Lower leg skin (tissue), 4 donors: ENCODE measurements around the gene DNAJC12. TPM values are rescaled to one million over a fixed set of nuclear protein-coding genes. Genes with fewer than 3 reads are reported as not detected.
"Not testable (repeated sequence)": the region's sequence is repeated elsewhere in the genome, so short reads cannot be mapped to it uniquely, and the experiment has no call there.

ENCODE experiments used
- DNase-seq, 2 donors: peaks; one replicate each; pipeline ENCODE4 v3.0.0-alpha.2; 2019; ENCODE audit warnings: low spot score in 2 of 2
- H3K4me3 ChIP-seq: fragments of 200-600 bp; sonication (generic); 2 replicates; pipeline ENCODE4 v1.5.1; 2017; ENCODE audit warnings: mild to moderate bottlenecking, low read depth; ENCODE audit not compliant: poor library complexity, severe bottlenecking
- POLR2A ChIP-seq, 2 donors: fragments of 450-650 bp; IDR thresholded peaks; one replicate each; pipeline ENCODE4 v1.6.1; 2016 to 2017; ENCODE audit warnings: antibody characterized with exemption in 2 of 2, mild to moderate bottlenecking in 1 of 2, moderate library complexity in 1 of 2
- WGBS, 2 donors: methylation state at CpG; one replicate each; pipeline ENCODE4 v1.1.5; 2018; 5-methylcytosine and 5-hydroxymethylcytosine counted together
- intact Hi-C: fragments of 100-400 bp; cut with DNase I; formaldehyde crosslinking; loops from one replicate; pipeline ENCODE4 v1.15.0; 2023; ENCODE audit warnings: low total_unique reads
- total RNA-seq, 4 donors: library from RNA; depleted of rRNA; stranded (reverse); fragments of >200 nt; gene quantifications; one replicate each; pipeline ENCODE4 v1.1.0, GENCODE V29; 2016
- TF ChIP-seq, protein P1 (sequence below), 3 donors: fragments of 450-650 bp; IDR thresholded peaks; one replicate each; pipeline ENCODE4 v1.5.1; 2016; ENCODE audit warnings: antibody characterized with exemption in 3 of 3, mild to moderate bottlenecking in 3 of 3, moderate library complexity in 2 of 3

Gene DNAJC12
- total RNA-seq, 4 donors from 2014 or later: 0.49 TPM; not detected in 3

DNA sequence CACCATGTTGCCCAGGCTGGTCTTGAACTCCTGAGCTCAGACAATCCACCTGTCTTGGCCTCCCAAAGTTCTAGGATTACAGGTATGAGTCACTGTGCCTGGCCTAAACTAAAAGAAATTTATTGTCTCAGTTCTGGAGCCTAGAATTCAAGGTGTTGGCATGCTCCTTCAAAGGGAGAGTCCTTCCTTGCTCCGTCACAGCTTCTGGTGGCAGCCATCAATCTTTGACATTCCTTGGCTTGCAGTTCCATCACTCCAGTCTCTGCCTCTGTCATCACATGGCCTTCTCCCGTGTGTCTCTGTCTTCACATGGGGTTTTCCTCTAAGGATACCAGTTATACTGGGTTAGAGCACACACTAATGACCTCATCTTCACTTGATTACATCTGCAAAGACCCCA, 55.5 kb downstream of the DNAJC12 start:
- no peak overlapping the region for H3K4me3 ChIP-seq
- no peak for DNase-seq
- 32 to 40% methylated on average over 2 of the region's 2 CpGs for WGBS, 2 donors
- intact Hi-C loops: loop anchor here (5.0 kb wide), 1 partner anchor 85 kb away; the partner anchor contains the start of gene CTNNA3
- TF ChIP-seq, protein P1, sequence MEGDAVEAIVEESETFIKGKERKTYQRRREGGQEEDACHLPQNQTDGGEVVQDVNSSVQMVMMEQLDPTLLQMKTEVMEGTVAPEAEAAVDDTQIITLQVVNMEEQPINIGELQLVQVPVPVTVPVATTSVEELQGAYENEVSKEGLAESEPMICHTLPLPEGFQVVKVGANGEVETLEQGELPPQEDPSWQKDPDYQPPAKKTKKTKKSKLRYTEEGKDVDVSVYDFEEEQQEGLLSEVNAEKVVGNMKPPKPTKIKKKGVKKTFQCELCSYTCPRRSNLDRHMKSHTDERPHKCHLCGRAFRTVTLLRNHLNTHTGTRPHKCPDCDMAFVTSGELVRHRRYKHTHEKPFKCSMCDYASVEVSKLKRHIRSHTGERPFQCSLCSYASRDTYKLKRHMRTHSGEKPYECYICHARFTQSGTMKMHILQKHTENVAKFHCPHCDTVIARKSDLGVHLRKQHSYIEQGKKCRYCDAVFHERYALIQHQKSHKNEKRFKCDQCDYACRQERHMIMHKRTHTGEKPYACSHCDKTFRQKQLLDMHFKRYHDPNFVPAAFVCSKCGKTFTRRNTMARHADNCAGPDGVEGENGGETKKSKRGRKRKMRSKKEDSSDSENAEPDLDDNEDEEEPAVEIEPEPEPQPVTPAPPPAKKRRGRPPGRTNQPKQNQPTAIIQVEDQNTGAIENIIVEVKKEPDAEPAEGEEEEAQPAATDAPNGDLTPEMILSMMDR (IDR thresholded peaks at IDR 0.05): no peak
- TF ChIP-seq POLR2A (IDR thresholded peaks at IDR 0.05): no peak

GRCh38 chr10:67780759-67781538, 57.0 kb downstream of the DNAJC12 start:
- H3K4me3 ChIP-seq: no peak overlapping the region
- no peak for DNase-seq
- no peak for TF ChIP-seq POLR2A (IDR thresholded peaks at IDR 0.05)
- TF ChIP-seq, protein P1 (IDR thresholded peaks at IDR 0.05): no peak
- intact Hi-C loops: loop anchor here (5.0 kb wide), 1 partner anchor 84 kb away; the partner anchor contains the start of gene CTNNA3
- 41 to 60% methylated on average over 4 of the region's 4 CpGs for WGBS, 2 donors

DNA sequence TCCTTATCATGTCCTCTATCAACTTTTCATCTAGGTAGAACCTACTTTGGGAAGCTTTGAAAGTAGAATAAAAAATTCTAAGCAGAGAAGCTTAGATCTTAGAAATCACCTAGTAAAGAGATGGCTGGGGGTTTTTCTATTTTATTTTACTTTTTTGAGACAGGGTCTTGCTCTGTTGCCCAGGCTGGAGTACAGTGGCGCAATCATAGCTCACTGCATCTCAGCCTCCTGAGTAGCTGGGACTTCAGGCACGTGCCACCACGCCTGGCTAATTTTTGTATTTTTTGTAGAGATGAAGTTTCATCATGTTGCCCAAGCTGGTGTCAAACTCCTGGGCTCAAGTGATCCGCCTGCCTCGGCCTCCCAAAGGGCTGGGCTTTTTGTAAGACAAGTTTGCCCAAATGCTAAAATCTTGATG, 57.8 kb downstream of the DNAJC12 start:
- WGBS, 2 donors: 34 to 45% methylated on average over 5 of the region's 5 CpGs

GRCh38 chr10:67779465-67780203, 58.4 kb downstream of the DNAJC12 start:
- no peak overlapping the region for H3K4me3 ChIP-seq
- WGBS, 2 donors: 1 to 2% methylated on average over 4 of the region's 4 CpGs
- TF ChIP-seq POLR2A (IDR thresholded peaks at IDR 0.05): no peak
- TF ChIP-seq, protein P1 (IDR thresholded peaks at IDR 0.05): peak in 1 of 3 donors; percentile 27
- DNase-seq: peak in 1 of 2 donors; percentile 67
- intact Hi-C loops: loop anchor here (5.0 kb wide), 1 partner anchor 82 kb away; the partner anchor contains the start of gene CTNNA3

More for the DNA sequence above, 57.8 kb downstream of the DNAJC12 start:
- H3K4me3 ChIP-seq, DNase-seq: not testable (repeated sequence)
- intact Hi-C loops: loop anchor here (5.0 kb wide), 1 partner anchor 83 kb away; the partner anchor contains the start of gene CTNNA3

GRCh38 chr10:67776371-67776770, 61.6 kb downstream of the DNAJC12 start:
- no peak for DNase-seq
- WGBS, 2 donors: 88 to 90% methylated on average over 1 of the region's 1 CpG
- no peak overlapping the region for H3K4me3 ChIP-seq
- TF ChIP-seq, protein P1 (IDR thresholded peaks at IDR 0.05): no peak
- TF ChIP-seq POLR2A (IDR thresholded peaks at IDR 0.05): no peak
- intact Hi-C loops: no loop called here

- WGBS, 2 donors: 83 to 85% methylated on average over 2 of the region's 2 CpGs
- intact Hi-C loops: no loop called here
- no peak for DNase-seq
- no peak overlapping the region for H3K4me3 ChIP-seq
- TF ChIP-seq POLR2A (IDR thresholded peaks at IDR 0.05): no peak
- TF ChIP-seq, protein P1 (IDR thresholded peaks at IDR 0.05): no peak
Observed at GRCh38 chr10:67775279-67775678, 62.7 kb downstream of the DNAJC12 start.
